K562 (cell line): ENCODE data around the gene UBE2M. TPM values are rescaled to one million over a fixed set of nuclear protein-coding genes. Genes with fewer than 3 reads are reported as not detected.
A peak's percentile ranks its signal among the peaks of the same experiment; 100 is the strongest.

Source experiments
- ATF2 ChIP-seq: sonication (generic); formaldehyde crosslinking; IDR thresholded peaks from 2 replicates; pipeline ENCODE4 v1.8.1; 2022; ENCODE audit warnings: missing genetic modification reagents
- CBFA2T3 ChIP-seq: fragments of 450-650 bp; IDR thresholded peaks from 2 replicates; pipeline ENCODE4 v1.6.1; 2017
- FOXA1 ChIP-seq: fragments of 450-650 bp; IDR thresholded peaks from 2 replicates; pipeline ENCODE4 v1.6.1; 2016; ENCODE audit warnings: mild to moderate bottlenecking, borderline replicate concordance
- FOXK2 ChIP-seq, 2 experiments: fragments of 450-650 bp; IDR thresholded peaks in 1 of 2; conservative IDR thresholded peaks in 1 of 2; 2 replicates each; pipeline ENCODE4 v1.6.1; 2016; ENCODE audit warnings: low read depth in 2 of 2, mild to moderate bottlenecking in 1 of 2
- IRF2 ChIP-seq: sonication (generic); formaldehyde crosslinking; IDR thresholded peaks from 2 replicates; pipeline ENCODE4 v1.8.1; 2022; ENCODE audit warnings: mild to moderate bottlenecking, missing genetic modification reagents
- KHSRP ChIP-seq: fragments of 450-650 bp; IDR thresholded peaks from 2 replicates; pipeline ENCODE4 v1.6.1; 2017
- MCM2 ChIP-seq: fragments of 450-650 bp; IDR thresholded peaks from 2 replicates; pipeline ENCODE4 v1.6.1; 2017; ENCODE audit warnings: low read depth, mild to moderate bottlenecking
- MNT ChIP-seq, 2 experiments: fragments of 450-650 bp; conservative IDR thresholded peaks; 2 replicates each; pipeline ENCODE4 v1.6.1; 2017; ENCODE audit warnings: mild to moderate bottlenecking in 2 of 2, moderate library complexity in 2 of 2
- NUFIP1 ChIP-seq: fragments of 450-650 bp; IDR thresholded peaks from 2 replicates; pipeline ENCODE4 v1.6.1; 2018; ENCODE audit not compliant: partially characterized antibody
- PHB2 ChIP-seq: fragments of 450-650 bp; IDR thresholded peaks from 2 replicates; pipeline ENCODE4 v1.6.1; 2017; ENCODE audit warnings: low read depth
- TFAP4 ChIP-seq: sonication (generic); formaldehyde crosslinking; IDR thresholded peaks from 2 replicates; pipeline ENCODE4 v1.8.0; 2022; ENCODE audit warnings: missing genetic modification reagents, mild to moderate bottlenecking, moderate library complexity, borderline replicate concordance
- UBTF ChIP-seq, 2 experiments: IDR thresholded peaks; 2 replicates each; pipeline ENCODE4 v1.6.1; 2012; ENCODE audit warnings: improper control_type of control experiment in 2 of 2, low read depth in 2 of 2, low read length in 2 of 2, borderline replicate concordance in 1 of 2
- XRCC3 ChIP-seq: fragments of 450-650 bp; IDR thresholded peaks from 2 replicates; pipeline ENCODE4 v1.6.1; 2017; ENCODE audit warnings: mild to moderate bottlenecking, moderate library complexity
- XRCC4 ChIP-seq: IDR thresholded peaks from one replicate; pipeline ENCODE4 v1.6.1; 2011; ENCODE audit not compliant: insufficient read depth, insufficient read length; ENCODE audit errors: extremely low read depth
- ZBTB11 ChIP-seq, 3 experiments: fragments of 200-800 bp in 1 of 3; fragments of 250-450 bp in 1 of 3; fragments of 450-650 bp in 1 of 3; sonication (Bioruptor Pico) in 1 of 3; sonication (Bioruptor generic) in 1 of 3; formaldehyde crosslinking in 1 of 3; IDR thresholded peaks; 2 replicates each; pipeline versions ENCODE4 v1.6.1 to v1.8.0; 2016 to 2022; ENCODE audit warnings: mild to moderate bottlenecking in 2 of 3, missing genetic modification characterization in 2 of 3, missing compliant biosample characterization in 1 of 3, moderate library complexity in 1 of 3
- ZNF511 ChIP-seq: sonication (generic); formaldehyde crosslinking; IDR thresholded peaks from 2 replicates; pipeline ENCODE4 v1.8.0; 2022; ENCODE audit warnings: mild to moderate bottlenecking, missing genetic modification reagents
- ZNF644 ChIP-seq: fragments of 200-800 bp; sonication (Bioruptor generic); IDR thresholded peaks from 2 replicates; pipeline ENCODE4 v1.6.1; 2016; ENCODE audit warnings: low read depth, missing genetic modification characterization, missing compliant biosample characterization
- ZNF778 ChIP-seq: fragments of 450-650 bp; formaldehyde crosslinking; IDR thresholded peaks from 2 replicates; pipeline ENCODE4 v1.4.0; 2020; ENCODE audit warnings: mild to moderate bottlenecking, moderate library complexity
- polyA plus RNA-seq, 8 experiments: library from polyadenylated mRNA; depleted of rRNA in 4 of 8; stranded (reverse) in 5 of 8; unstranded in 3 of 8; fragments of >200 nt; fragmentation: Nextera tagmentation in 2 of 8; fragmentation: Illumina TruSeq in 1 of 8; extraction: Ambion mirVana in 2 of 8; extraction: Trizol in 1 of 8; gene quantifications; 2 replicates each; pipeline versions ENCODE4 v1.2.1 to v1.2.3, GENCODE V29; 2011 to 2014; ENCODE audit warnings: inconsistent platforms in 1 of 8, missing spikeins in 1 of 8
- total RNA-seq, 7 experiments: library from RNA; depleted of rRNA in 6 of 7; stranded (reverse); fragments of >200 nt in 6 of 7; fragmentation: Illumina TruSeq in 2 of 7; extraction: Trizol in 2 of 7; gene quantifications; 2 replicates each; pipeline versions ENCODE4 v1.2.1 to v1.2.3, GENCODE V29; 2011 to 2021; ENCODE audit warnings: low replicate concordance in 1 of 7

Gene UBE2M
- total and polyA plus RNA-seq, 9 of the 15 experiments (the other 6 are each of a cell fraction or from before 2014, with no cell fraction given) = 0.92 to 163 (median 85.7) TPM

- TF ChIP-seq UBTF (IDR thresholded peaks at IDR 0.05; ENCODE audit: borderline replicate concordance in 1 of 2, low read depth in 2 of 2, low read length in 2 of 2) = no peak
- no peak for TF ChIP-seq ZBTB11 (CRISPR knock-in tag; IDR thresholded peaks at IDR 0.05)
- no peak for TF ChIP-seq KHSRP
- TF ChIP-seq IRF2 (CRISPR knock-in tag) = no peak
- TF ChIP-seq FOXK2 (conservative IDR thresholded peaks at IDR 0.05 in 1 of 2, IDR thresholded peaks at IDR 0.05 in 1 of 2; ENCODE audit: low read depth in 2 of 2) = no peak
- TF ChIP-seq ZNF644 = no peak
- no peak for TF ChIP-seq ZNF778 (CRISPR knock-in tag)
- no peak for TF ChIP-seq XRCC4
- TF ChIP-seq ATF2 (CRISPR knock-in tag) = no peak
- TF ChIP-seq ZNF511 (CRISPR knock-in tag) = no peak
- no peak for TF ChIP-seq MCM2
- no peak for TF ChIP-seq PHB2
- peak; percentile 81 for TF ChIP-seq CBFA2T3
- TF ChIP-seq MNT (conservative IDR thresholded peaks at IDR 0.05) = peak in 1 of 2 experiments; percentile 32; a peak in 1 of 4 replicates
- TF ChIP-seq TFAP4 (CRISPR knock-in tag) = no peak
- no peak for TF ChIP-seq NUFIP1
- no peak for TF ChIP-seq FOXA1
- TF ChIP-seq XRCC3 = no peak
Observed at GRCh38 chr19:58558066-58558622, at the start of gene UBE2M (continued).
